Fibroblast of lung (primary cell): ENCODE results near the gene UCN2. TPM values are rescaled to one million over a fixed set of nuclear protein-coding genes. Genes with fewer than 3 reads are reported as not detected.

ENCODE experiments used
- DNase-seq, 2 donors: peaks; one replicate each; pipeline versions ENCODE4 v3.0.0 to v3.0.0-alpha.2; 2010; ENCODE audit warnings: low read depth in 2 of 2
- H2AFZ ChIP-seq: 2 replicates; pipeline ENCODE4 v1.5.1; 2012; ENCODE audit warnings: low read length, control low read depth, inconsistent platforms
- H3K27ac ChIP-seq: 2 replicates; pipeline ENCODE4 v1.5.1; 2011; ENCODE audit warnings: low read length, control low read depth; ENCODE audit not compliant: insufficient read depth
- H3K27me3 ChIP-seq: 2 replicates; pipeline ENCODE4 v1.5.1; 2011; ENCODE audit warnings: mild to moderate bottlenecking, low read length; ENCODE audit not compliant: control insufficient read depth, insufficient read depth
- H3K36me3 ChIP-seq: 2 replicates; pipeline ENCODE4 v1.5.1; 2011; ENCODE audit warnings: low read length; ENCODE audit not compliant: control insufficient read depth, insufficient read depth
- H3K4me1 ChIP-seq: 2 replicates; pipeline ENCODE4 v1.5.1; 2011; ENCODE audit warnings: low read length; ENCODE audit not compliant: control insufficient read depth, insufficient read depth; ENCODE audit errors: extremely low read depth
- H3K4me2 ChIP-seq: 2 replicates; pipeline ENCODE4 v1.5.1; 2011; ENCODE audit warnings: low read length, control low read depth; ENCODE audit not compliant: insufficient read depth; ENCODE audit errors: extremely low read depth
- H3K4me3 ChIP-seq, 4 experiments: fragments of 200-600 bp in 1 of 4; sonication (generic) in 1 of 4; replicated peaks in 1 of 4; 2 replicates each; pipeline ENCODE4 v1.5.1; 2011 to 2016; ENCODE audit warnings: low read length in 4 of 4, low read depth in 3 of 4, mild to moderate bottlenecking in 3 of 4, control low read depth in 2 of 4, inconsistent platforms in 1 of 4, mixed read lengths in 1 of 4; ENCODE audit not compliant: insufficient read depth in 1 of 4; ENCODE audit errors: control extremely low read depth in 1 of 4
- H3K79me2 ChIP-seq: 2 replicates; pipeline ENCODE4 v1.5.1; 2012; ENCODE audit warnings: mild to moderate bottlenecking, low read length, inconsistent platforms; ENCODE audit not compliant: control insufficient read depth, insufficient read depth
- H3K9ac ChIP-seq: 2 replicates; pipeline ENCODE4 v1.5.1; 2011; ENCODE audit warnings: mild to moderate bottlenecking, low read length, control low read depth; ENCODE audit not compliant: insufficient read depth
- H3K9me3 ChIP-seq: 2 replicates; pipeline ENCODE4 v1.5.1; 2012; ENCODE audit warnings: low read depth, low read length; ENCODE audit not compliant: control insufficient read depth, insufficient read depth
- H4K20me1 ChIP-seq: 2 replicates; pipeline ENCODE4 v1.5.1; 2011; ENCODE audit warnings: low read length; ENCODE audit not compliant: control insufficient read depth, insufficient read depth; ENCODE audit errors: extremely low read depth
- EZH2 ChIP-seq: IDR thresholded peaks from 2 replicates; pipeline ENCODE4 v1.5.1; 2012; ENCODE audit warnings: low read length, control low read depth, mild to moderate bottlenecking; ENCODE audit errors: missing control alignments
- polyA plus RNA-seq, 2 donors: library from polyadenylated mRNA; depleted of rRNA in 1 of 2; stranded (reverse) in 1 of 2; unstranded in 1 of 2; fragments of >200 nt; gene quantifications; 2 replicates each; pipeline ENCODE4 v1.2.1, GENCODE V29; 2011 to 2012; ENCODE audit warnings: missing spikeins in 1 of 2
- total RNA-seq: library from RNA; depleted of rRNA; stranded (reverse); fragments of >200 nt; gene quantifications from 2 replicates; pipeline ENCODE4 v1.2.1, GENCODE V29; 2014
- TF ChIP-seq, protein P1 (sequence below), 2 donors: IDR thresholded peaks in 1 of 2; conservative IDR thresholded peaks in 1 of 2; 1 replicate in 1 of 2; 2 replicates in 1 of 2; pipeline ENCODE4 v1.5.1; 2011 to 2012; ENCODE audit warnings: low read length in 2 of 2, control low read depth in 1 of 2, inconsistent platforms in 1 of 2, low read depth in 1 of 2, mild to moderate bottlenecking in 1 of 2

Gene UCN2
- total and polyA plus RNA-seq, 2 donors (not counting 1 experiment from before 2014, with no cell fraction given) = 0.07 to 0.66 TPM

DNA sequence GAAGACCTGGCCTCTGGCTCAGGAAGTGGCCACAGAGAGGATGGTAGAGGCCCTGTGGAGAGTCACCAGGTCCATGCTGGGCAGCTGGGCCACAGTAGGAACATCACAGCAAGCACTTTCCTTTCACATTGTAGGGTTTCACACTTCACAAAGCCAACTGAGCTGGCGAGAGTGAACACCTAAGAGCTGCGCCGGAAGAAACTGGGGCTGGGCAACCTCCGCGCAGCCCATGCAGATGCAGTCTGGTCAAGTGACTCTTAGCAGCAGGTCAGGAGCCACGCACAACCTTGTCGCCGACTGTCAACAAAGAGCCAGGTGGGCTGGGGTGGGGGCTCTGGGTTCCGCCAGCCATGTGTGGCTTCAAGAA, 44.3 kb downstream of the UCN2 start:
- Histone ChIP-seq H4K20me1 (no peaks in the 10 kb centered on the region), H3K36me3 (no peaks in the 10 kb centered on the region), H3K9ac (no peak overlapping the region), H3K9me3 (no peaks in the 10 kb centered on the region), H3K79me2 (no peaks in the 10 kb centered on the region), H3K27ac (no peak overlapping the region), H3K4me1 (no peaks in the 10 kb centered on the region), H3K4me2 (no peak overlapping the region), H3K27me3 (no peaks in the 10 kb centered on the region), H3K4me3 (no peak overlapping the region), H2AFZ (no peak overlapping the region)
- no peak for DNase-seq
- TF ChIP-seq, protein P1, sequence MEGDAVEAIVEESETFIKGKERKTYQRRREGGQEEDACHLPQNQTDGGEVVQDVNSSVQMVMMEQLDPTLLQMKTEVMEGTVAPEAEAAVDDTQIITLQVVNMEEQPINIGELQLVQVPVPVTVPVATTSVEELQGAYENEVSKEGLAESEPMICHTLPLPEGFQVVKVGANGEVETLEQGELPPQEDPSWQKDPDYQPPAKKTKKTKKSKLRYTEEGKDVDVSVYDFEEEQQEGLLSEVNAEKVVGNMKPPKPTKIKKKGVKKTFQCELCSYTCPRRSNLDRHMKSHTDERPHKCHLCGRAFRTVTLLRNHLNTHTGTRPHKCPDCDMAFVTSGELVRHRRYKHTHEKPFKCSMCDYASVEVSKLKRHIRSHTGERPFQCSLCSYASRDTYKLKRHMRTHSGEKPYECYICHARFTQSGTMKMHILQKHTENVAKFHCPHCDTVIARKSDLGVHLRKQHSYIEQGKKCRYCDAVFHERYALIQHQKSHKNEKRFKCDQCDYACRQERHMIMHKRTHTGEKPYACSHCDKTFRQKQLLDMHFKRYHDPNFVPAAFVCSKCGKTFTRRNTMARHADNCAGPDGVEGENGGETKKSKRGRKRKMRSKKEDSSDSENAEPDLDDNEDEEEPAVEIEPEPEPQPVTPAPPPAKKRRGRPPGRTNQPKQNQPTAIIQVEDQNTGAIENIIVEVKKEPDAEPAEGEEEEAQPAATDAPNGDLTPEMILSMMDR (conservative IDR thresholded peaks at IDR 0.05 in 1 of 2, IDR thresholded peaks at IDR 0.05 in 1 of 2; ENCODE audit: low read depth in 1 of 2, low read length in 2 of 2) = no peak
- no peak for TF ChIP-seq EZH2

GRCh38 chr3:48518638-48519276, 44.8 kb downstream of the UCN2 start:
- TF ChIP-seq EZH2 = no peak
- TF ChIP-seq, protein P1 (conservative IDR thresholded peaks at IDR 0.05 in 1 of 2, IDR thresholded peaks at IDR 0.05 in 1 of 2; ENCODE audit: low read depth in 1 of 2, low read length in 2 of 2) = no peak
- Histone ChIP-seq H3K9me3 (no peaks in the 10 kb centered on the region), H3K9ac (no peak overlapping the region), H3K27me3 (no peaks in the 10 kb centered on the region), H3K27ac (no peak overlapping the region), H3K4me1 (no peaks in the 10 kb centered on the region), H4K20me1 (no peaks in the 10 kb centered on the region), H3K79me2 (no peaks in the 10 kb centered on the region), H2AFZ (no peak overlapping the region), H3K4me2 (no peak overlapping the region), H3K4me3 (no peak overlapping the region), H3K36me3 (no peaks in the 10 kb centered on the region)
- no peak for DNase-seq

- no peak for DNase-seq
- Histone ChIP-seq H3K9ac (no peak overlapping the region), H3K4me2 (no peak overlapping the region)
These were observed 45.5 kb downstream of the UCN2 start for GRCh38 chr3:48518069-48518468.

More at GRCh38 chr3:48518069-48518468, 45.5 kb downstream of the UCN2 start:
- H2AFZ ChIP-seq = no peak overlapping the region
- no peak overlapping the region for H3K27ac ChIP-seq
- no peaks in the 10 kb centered on the region for H3K9me3 ChIP-seq
- H3K27me3 ChIP-seq = no peaks in the 10 kb centered on the region
- H3K79me2 ChIP-seq = no peaks in the 10 kb centered on the region
- no peaks in the 10 kb centered on the region for H4K20me1 ChIP-seq
- no peaks in the 10 kb centered on the region for H3K36me3 ChIP-seq
- TF ChIP-seq, protein P1 (conservative IDR thresholded peaks at IDR 0.05 in 1 of 2, IDR thresholded peaks at IDR 0.05 in 1 of 2; ENCODE audit: low read depth in 1 of 2, low read length in 2 of 2) = no peak
- TF ChIP-seq EZH2 = no peak
- H3K4me1 ChIP-seq = no peaks in the 10 kb centered on the region
- H3K4me3 ChIP-seq = no peak overlapping the region
